Transverse colon (tissue), 3 donors: ENCODE data around the gene AGBL4.
"Not testable (repeated sequence)": the region's sequence is repeated elsewhere in the genome, so short reads cannot be mapped to it uniquely, and the experiment has no call there.

Source experiments
- CTCF ChIP-seq, 5 experiments: fragments of 200-600 bp in 3 of 5; fragments of 450-650 bp in 2 of 5; sonication (generic) in 3 of 5; IDR thresholded peaks; 1 replicate in 2 of 5; 2 replicates in 3 of 5; pipeline ENCODE4 v1.5.1; 2016 to 2017; ENCODE audit warnings: antibody characterized with exemption in 5 of 5, inconsistent platforms in 3 of 5, mild to moderate bottlenecking in 2 of 5, moderate library complexity in 1 of 5
- POLR2A ChIP-seq: fragments of 450-650 bp; IDR thresholded peaks from one replicate; pipeline ENCODE4 v1.6.1; 2016; ENCODE audit warnings: antibody characterized with exemption, mild to moderate bottlenecking, moderate library complexity

- TF ChIP-seq CTCF (IDR thresholded peaks at IDR 0.05); POLR2A: not testable (repeated sequence)
Measured at GRCh38 chr1:49257211-49258049, 766.3 kb downstream of the AGBL4 start.
